DMS79 treated with DMSO at 0.1 percent for 48 hours (cell line): ENCODE results near the gene ING4.

Source experiments
- DNase-seq: peaks from one replicate; lab custom pipeline; 2025; lab: John Stamatoyannopoulos, UW

The ING4 gene

DNA sequence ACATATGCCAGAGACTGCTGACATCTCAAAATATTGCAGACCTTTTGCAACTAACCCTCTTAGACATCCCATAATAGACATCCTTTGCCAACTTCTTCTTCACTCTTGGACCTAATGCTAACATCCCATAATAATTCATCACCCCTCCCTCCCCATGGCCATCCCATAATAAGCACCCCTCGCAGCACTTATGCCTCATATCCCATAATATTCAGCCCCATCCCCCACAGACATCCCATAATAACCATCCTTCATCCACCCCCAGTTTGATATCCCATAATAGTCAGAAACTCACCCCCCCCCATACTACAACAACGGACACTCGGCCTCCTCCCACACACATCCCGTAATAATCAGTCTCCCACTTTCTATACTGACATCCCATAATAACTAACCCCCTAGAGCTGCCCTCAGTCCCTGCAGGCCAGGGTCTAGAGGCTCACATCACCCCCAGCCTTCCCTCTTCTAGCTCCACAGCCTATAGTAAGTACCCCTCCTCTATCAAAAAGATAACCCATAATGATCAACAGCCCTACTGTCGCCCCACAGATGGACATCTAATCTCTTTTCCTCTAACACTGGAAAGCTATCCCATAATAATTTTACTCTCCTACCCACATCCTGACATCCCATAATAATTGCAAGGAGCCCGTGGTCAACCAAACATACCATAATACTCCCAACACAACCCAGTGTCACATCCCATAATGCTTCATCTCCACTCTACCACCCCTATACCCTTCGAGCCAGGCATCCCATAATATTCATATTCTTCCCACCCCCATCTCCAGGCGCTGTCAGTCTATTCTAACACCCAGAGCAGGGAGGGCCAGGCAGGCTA is 54.9 kb downstream of the ING4 start:
- DNase-seq = peak; percentile 60

GRCh38 chr12:6606331-6607131 is 56.4 kb downstream of the ING4 start:
- DNase-seq = no peak

DNA sequence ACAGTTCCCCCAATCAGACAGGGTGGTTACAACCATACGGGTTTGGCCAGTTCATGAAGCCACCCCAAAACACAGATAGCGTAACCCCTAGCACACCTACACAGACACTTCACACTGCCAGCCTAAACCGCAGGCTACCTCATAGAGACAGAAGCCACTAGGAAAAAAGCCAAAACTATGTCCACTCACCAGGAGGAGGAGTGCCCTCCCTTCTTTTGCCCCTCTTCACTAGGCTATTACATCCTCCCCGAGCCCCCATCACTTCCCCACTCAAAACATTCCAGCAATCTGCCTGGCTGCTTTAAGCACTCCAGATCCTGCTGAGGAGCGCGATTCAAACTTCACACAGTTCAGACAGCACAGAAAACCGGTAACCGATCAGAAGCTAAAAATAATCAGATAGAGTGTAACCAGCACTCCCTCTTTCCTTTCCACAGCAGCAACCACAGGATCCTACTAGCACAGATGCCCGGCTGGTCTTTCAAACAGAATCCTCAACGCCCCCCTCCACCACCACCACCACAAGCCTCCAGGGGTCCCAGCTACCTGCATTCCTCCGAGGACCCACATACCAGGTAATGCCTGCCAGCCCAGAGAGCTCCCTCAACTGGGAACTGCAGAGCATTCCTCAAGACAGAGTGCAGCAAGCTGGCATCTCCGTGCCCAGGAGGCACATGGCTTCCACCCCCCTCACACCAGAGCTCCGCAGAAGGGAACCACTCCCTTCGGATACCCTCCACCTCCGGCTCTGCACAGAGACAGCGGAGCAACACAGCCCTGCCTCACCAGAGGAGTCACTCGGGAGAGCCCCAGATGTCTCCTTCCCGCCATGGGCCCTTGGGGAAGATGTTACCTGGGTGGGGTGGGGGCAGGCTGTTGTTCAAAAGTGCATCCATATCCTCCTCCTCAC is 57.2 kb downstream of the ING4 start:
- peak; percentile 28 for DNase-seq

- no peak for DNase-seq
Measured at GRCh38 chr12:6604259-6605029, 58.5 kb downstream of the ING4 start.

DNA sequence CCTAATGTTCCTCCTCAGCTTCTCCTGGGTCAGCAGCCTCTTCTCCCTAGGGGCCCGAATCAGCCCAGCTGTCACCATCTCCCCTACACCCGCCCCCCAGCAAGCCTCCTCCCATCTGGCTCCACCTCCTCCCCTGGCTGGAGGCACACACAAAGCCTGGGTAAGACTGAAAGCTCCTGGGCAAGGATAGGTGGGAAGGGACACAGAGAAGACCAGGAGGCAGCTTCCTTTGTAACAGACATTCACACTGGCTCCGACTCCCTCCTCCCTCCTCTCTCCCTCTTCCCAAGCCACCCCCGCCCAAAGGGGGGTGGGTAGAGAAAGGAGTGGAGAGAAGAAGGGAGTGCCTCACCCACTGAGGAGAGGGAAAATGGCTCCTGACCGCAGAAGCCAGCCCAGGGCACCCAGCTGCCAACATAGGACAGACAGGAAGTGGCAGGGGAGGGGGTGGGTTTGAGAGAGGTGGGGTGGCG is 59.8 kb downstream of the ING4 start:
- peak; percentile 18 for DNase-seq

DNA sequence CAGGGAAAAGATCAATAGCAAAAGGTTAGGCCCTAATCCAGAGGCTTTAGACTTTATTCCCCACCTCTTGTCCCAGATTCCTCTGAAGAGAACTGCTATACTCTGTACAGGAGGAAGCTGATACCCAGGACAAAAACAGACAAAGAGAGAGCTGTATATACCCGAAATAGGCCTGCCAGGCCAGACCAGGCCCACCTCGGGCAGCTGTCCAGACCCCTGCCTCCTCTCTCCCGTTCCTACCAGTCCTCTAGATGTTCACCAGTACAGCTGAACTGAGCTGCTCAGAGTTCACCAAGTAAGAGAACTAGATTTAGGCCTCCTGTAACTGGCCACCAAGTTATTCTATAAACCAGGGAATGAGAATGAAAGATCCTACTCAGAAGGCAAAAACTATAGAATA is 60.4 kb downstream of the ING4 start:
- no peak for DNase-seq
